SU-DHL-6 (cell line): ENCODE results near the gene ABCA13.

Source experiments
- H2AFZ ChIP-seq: fragments of 200-600 bp; sonication (generic); 2 replicates; pipeline ENCODE4 v1.6.1; 2014; ENCODE audit warnings: low read depth, mild to moderate bottlenecking, moderate library complexity, mixed read lengths, antibody characterized with exemption, low read length; ENCODE audit not compliant: severe bottlenecking
- H3F3A ChIP-seq: fragments of 200-600 bp; shearing (Covaris generic); 2 replicates; pipeline ENCODE4 v1.6.0; 2016; ENCODE audit warnings: antibody characterized with exemption, mild to moderate bottlenecking; ENCODE audit not compliant: insufficient read depth
- H3K27ac ChIP-seq: fragments of 200-600 bp; sonication (generic); 2 replicates; pipeline ENCODE4 v1.5.1; 2016; ENCODE audit warnings: low read depth, mild to moderate bottlenecking, low read length, moderate library complexity, mixed read lengths
- H3K27me3 ChIP-seq: fragments of 200-600 bp; sonication (generic), shearing (Covaris generic); 2 replicates; pipeline ENCODE4 v1.6.0; 2014; ENCODE audit warnings: mild to moderate bottlenecking, low read length
- H3K36me3 ChIP-seq: fragments of 200-600 bp; sonication (generic); 2 replicates; pipeline ENCODE4 v1.6.1; 2014; ENCODE audit warnings: mild to moderate bottlenecking, low read length, mixed read lengths
- H3K4me2 ChIP-seq: fragments of 300-600, 200-600 bp; shearing (Covaris generic), sonication (generic); 2 replicates; pipeline ENCODE4 v1.6.0; 2014; ENCODE audit warnings: low read length, low read depth, mild to moderate bottlenecking; ENCODE audit not compliant: poor library complexity, severe bottlenecking
- H3K4me3 ChIP-seq: fragments of 200-600 bp; sonication (generic); 2 replicates; pipeline ENCODE4 v1.5.1; 2014; ENCODE audit warnings: antibody characterized with exemption, low read length, mild to moderate bottlenecking, mixed read lengths; ENCODE audit not compliant: insufficient read depth, poor library complexity, severe bottlenecking
- H3K79me2 ChIP-seq: fragments of 200-600 bp; sonication (generic); 2 replicates; pipeline ENCODE4 v1.6.1; 2014; ENCODE audit warnings: mild to moderate bottlenecking, low read length, moderate library complexity; ENCODE audit not compliant: insufficient read depth
- H3K9ac ChIP-seq: fragments of 200-600 bp; sonication (generic); 2 replicates; pipeline ENCODE4 v1.7.0; 2014; ENCODE audit warnings: mild to moderate bottlenecking, low read length
- H3K9me2 ChIP-seq: fragments of 200-600 bp; sonication (generic); replicated peaks from 2 replicates; pipeline ENCODE4 v1.6.1; 2014; ENCODE audit warnings: low read length; ENCODE audit not compliant: insufficient read depth
- H3K9me3 ChIP-seq: fragments of 200-600 bp; sonication (generic); 2 replicates; pipeline ENCODE4 v1.6.1; 2014; ENCODE audit warnings: low read length, mixed read lengths; ENCODE audit not compliant: insufficient read depth
- H4K20me1 ChIP-seq: fragments of 200-600 bp; sonication (generic); 2 replicates; pipeline ENCODE4 v1.6.1; 2014; ENCODE audit warnings: low read depth, mild to moderate bottlenecking, antibody characterized with exemption, low read length, moderate library complexity, mixed read lengths
- EZH2phosphoT487 ChIP-seq: fragments of 200-600 bp; sonication (generic), shearing (Covaris generic); conservative IDR thresholded peaks from 2 replicates; pipeline ENCODE4 v1.6.1; 2018; ENCODE audit warnings: mild to moderate bottlenecking, antibody characterized with exemption, low read length, moderate library complexity, mixed read lengths
- TF ChIP-seq, protein P1 (sequence below): fragments of 200-600 bp; sonication (generic); IDR thresholded peaks from one replicate; pipeline ENCODE4 v1.5.1; 2017; ENCODE audit warnings: antibody characterized with exemption, mild to moderate bottlenecking, low read length, moderate library complexity; ENCODE audit not compliant: insufficient read depth, poor library complexity, severe bottlenecking

ABCA13 gene

GRCh38 chr7:48511080-48511479 is 339.8 kb downstream of the ABCA13 start:
- Histone ChIP-seq H3K4me3 (no peak overlapping the region), H3K27ac (no peak overlapping the region), H2AFZ (no peak overlapping the region), H3K4me2 (no peak overlapping the region), H3K27me3 (no peaks in the 10 kb centered on the region), H3K79me2 (no peaks in the 10 kb centered on the region), H3F3A (no peaks in the 10 kb centered on the region), H3K36me3 (no peaks in the 10 kb centered on the region), H3K9me3 (no peaks in the 10 kb centered on the region), H3K9ac (no peak overlapping the region), H4K20me1 (no peaks in the 10 kb centered on the region), H3K9me2 (no peaks in the 10 kb centered on the region)
- TF ChIP-seq, protein P1, sequence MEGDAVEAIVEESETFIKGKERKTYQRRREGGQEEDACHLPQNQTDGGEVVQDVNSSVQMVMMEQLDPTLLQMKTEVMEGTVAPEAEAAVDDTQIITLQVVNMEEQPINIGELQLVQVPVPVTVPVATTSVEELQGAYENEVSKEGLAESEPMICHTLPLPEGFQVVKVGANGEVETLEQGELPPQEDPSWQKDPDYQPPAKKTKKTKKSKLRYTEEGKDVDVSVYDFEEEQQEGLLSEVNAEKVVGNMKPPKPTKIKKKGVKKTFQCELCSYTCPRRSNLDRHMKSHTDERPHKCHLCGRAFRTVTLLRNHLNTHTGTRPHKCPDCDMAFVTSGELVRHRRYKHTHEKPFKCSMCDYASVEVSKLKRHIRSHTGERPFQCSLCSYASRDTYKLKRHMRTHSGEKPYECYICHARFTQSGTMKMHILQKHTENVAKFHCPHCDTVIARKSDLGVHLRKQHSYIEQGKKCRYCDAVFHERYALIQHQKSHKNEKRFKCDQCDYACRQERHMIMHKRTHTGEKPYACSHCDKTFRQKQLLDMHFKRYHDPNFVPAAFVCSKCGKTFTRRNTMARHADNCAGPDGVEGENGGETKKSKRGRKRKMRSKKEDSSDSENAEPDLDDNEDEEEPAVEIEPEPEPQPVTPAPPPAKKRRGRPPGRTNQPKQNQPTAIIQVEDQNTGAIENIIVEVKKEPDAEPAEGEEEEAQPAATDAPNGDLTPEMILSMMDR = no peak
- no peak for TF ChIP-seq EZH2phosphoT487

DNA sequence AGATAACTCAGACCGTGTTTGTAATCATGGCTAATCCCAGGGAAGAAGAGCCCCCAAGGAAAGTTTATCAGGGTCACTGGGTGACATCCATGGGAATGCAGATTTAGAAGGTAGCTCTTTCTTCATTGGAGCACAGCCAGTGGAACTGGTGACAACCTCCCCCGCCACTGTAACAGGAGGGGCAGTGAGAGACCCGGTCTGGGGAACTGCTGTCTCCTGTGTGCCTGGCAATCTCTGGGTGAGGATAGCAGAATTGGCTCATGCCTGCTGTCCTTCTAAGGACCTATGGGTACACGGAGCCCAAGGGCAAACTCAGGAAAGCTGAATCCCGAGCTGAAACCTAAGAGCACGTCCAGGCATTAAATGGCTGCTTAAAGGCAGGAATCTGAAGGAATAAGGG is 341.6 kb downstream of the ABCA13 start:
- Histone ChIP-seq H3K9me2 (no peaks in the 10 kb centered on the region), H2AFZ (no peak overlapping the region), H3K9me3 (no peaks in the 10 kb centered on the region), H3F3A (no peaks in the 10 kb centered on the region), H3K27ac (no peak overlapping the region), H3K27me3 (no peaks in the 10 kb centered on the region), H3K9ac (no peak overlapping the region), H3K4me2 (no peak overlapping the region), H3K4me3 (no peak overlapping the region), H3K36me3 (no peaks in the 10 kb centered on the region), H4K20me1 (no peaks in the 10 kb centered on the region), H3K79me2 (no peaks in the 10 kb centered on the region)
- TF ChIP-seq, protein P1 = no peak
- no peak for TF ChIP-seq EZH2phosphoT487

GRCh38 chr7:48515171-48515570 is 343.9 kb downstream of the ABCA13 start:
- Histone ChIP-seq H3K79me2 (no peaks in the 10 kb centered on the region), H4K20me1 (no peaks in the 10 kb centered on the region), H3K27ac (no peak overlapping the region), H3K9ac (no peak overlapping the region), H3K9me2 (no peaks in the 10 kb centered on the region), H3K36me3 (no peaks in the 10 kb centered on the region), H3K4me3 (no peak overlapping the region), H3K9me3 (no peaks in the 10 kb centered on the region), H3K4me2 (no peak overlapping the region), H3F3A (no peaks in the 10 kb centered on the region), H2AFZ (no peak overlapping the region), H3K27me3 (no peaks in the 10 kb centered on the region)
- TF ChIP-seq EZH2phosphoT487 = no peak
- TF ChIP-seq, protein P1 = no peak
